22Rv1 (cell line): Measurements from ENCODE around the gene MGAT4C.

ENCODE experiments used
- CTCF ChIP-seq: fragments of 450-650 bp; IDR thresholded peaks from 2 replicates; pipeline ENCODE4 v1.5.1; 2017; ENCODE audit warnings: mild to moderate bottlenecking
- ZFX ChIP-seq: fragments of 450-650 bp; IDR thresholded peaks from 2 replicates; pipeline ENCODE4 v1.6.1; 2017; ENCODE audit warnings: antibody characterized with exemption, borderline replicate concordance

- no peak for TF ChIP-seq CTCF
- no peak for TF ChIP-seq ZFX
Measured at GRCh38 chr12:86226481-86226880, 29.7 kb downstream of the MGAT4C start.
